ENCODE results near the gene TRIM62.

TRIM62 gene

GRCh38 chr1:33167650-33168447 is 14.0 kb downstream of the TRIM62 start:
- DNase-seq (ENCODE audit: low spot score): no peak
- Histone ChIP-seq H3K4me3 (no peak overlapping the region), H3K27ac (no peak overlapping the region)
- TF ChIP-seq, protein P1, sequence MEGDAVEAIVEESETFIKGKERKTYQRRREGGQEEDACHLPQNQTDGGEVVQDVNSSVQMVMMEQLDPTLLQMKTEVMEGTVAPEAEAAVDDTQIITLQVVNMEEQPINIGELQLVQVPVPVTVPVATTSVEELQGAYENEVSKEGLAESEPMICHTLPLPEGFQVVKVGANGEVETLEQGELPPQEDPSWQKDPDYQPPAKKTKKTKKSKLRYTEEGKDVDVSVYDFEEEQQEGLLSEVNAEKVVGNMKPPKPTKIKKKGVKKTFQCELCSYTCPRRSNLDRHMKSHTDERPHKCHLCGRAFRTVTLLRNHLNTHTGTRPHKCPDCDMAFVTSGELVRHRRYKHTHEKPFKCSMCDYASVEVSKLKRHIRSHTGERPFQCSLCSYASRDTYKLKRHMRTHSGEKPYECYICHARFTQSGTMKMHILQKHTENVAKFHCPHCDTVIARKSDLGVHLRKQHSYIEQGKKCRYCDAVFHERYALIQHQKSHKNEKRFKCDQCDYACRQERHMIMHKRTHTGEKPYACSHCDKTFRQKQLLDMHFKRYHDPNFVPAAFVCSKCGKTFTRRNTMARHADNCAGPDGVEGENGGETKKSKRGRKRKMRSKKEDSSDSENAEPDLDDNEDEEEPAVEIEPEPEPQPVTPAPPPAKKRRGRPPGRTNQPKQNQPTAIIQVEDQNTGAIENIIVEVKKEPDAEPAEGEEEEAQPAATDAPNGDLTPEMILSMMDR (IDR thresholded peaks at IDR 0.05): no peak

DNA sequence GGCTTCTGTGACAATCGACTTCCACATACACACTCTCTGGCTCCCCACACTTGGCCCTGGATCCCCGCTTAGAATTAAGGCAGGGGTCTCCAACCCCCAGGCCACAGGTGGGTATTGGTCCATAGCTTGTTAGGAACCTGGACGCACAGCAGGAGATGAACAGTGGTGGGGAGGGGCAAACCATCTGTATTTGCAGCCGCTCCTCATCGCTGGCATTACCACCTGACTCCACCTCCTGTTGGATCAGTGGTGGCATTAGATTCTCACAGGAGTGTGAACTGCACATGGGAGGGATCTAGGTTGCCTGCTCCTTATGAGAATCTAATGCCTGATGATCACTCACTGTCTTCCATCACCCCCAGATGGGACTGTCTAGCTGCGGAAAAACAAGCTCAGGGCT is 16.0 kb downstream of the TRIM62 start:
- Histone ChIP-seq H3K4me3 (no peak overlapping the region), H3K27ac (no peak overlapping the region)
- no peak for DNase-seq (ENCODE audit: low spot score)
- TF ChIP-seq, protein P1 (IDR thresholded peaks at IDR 0.05): no peak

- Histone ChIP-seq H3K27ac (no peak overlapping the region), H3K4me3 (no peak overlapping the region)
- DNase-seq (ENCODE audit: low spot score): no peak
- TF ChIP-seq, protein P1 (IDR thresholded peaks at IDR 0.05): no peak
Measured at GRCh38 chr1:33165209-33165608, 16.6 kb downstream of the TRIM62 start.

- no peak overlapping the region for H3K27ac ChIP-seq
- no peak overlapping the region for H3K4me3 ChIP-seq
- no peak for DNase-seq (ENCODE audit: low spot score)
- TF ChIP-seq, protein P1 (IDR thresholded peaks at IDR 0.05): no peak
Measured at GRCh38 chr1:33163621-33164519, 18.0 kb downstream of the TRIM62 start.

DNA sequence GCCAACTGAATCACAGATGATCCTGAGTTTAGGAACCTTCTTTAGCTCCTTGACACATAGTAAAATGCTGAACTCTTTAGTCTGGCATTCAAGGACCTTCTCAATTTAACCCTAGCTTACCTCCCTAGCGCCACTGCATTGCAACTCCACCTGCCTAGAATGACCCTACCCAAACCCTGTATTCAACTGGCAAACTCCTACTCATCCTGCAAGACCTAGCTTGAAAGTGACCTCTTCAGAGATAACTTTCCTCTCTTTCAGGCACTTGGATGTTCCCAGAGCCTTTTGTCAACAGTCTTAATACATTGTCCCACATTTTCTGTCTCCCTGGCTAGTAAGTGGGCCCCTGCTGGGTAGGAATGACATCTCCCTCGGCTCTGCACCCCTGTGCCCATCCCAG is 19.7 kb downstream of the TRIM62 start:
- TF ChIP-seq, protein P1 (IDR thresholded peaks at IDR 0.05): no peak
- H3K4me3 ChIP-seq: no peak overlapping the region
- no peak for DNase-seq (ENCODE audit: low spot score)
- H3K27ac ChIP-seq: no peak overlapping the region

DNA sequence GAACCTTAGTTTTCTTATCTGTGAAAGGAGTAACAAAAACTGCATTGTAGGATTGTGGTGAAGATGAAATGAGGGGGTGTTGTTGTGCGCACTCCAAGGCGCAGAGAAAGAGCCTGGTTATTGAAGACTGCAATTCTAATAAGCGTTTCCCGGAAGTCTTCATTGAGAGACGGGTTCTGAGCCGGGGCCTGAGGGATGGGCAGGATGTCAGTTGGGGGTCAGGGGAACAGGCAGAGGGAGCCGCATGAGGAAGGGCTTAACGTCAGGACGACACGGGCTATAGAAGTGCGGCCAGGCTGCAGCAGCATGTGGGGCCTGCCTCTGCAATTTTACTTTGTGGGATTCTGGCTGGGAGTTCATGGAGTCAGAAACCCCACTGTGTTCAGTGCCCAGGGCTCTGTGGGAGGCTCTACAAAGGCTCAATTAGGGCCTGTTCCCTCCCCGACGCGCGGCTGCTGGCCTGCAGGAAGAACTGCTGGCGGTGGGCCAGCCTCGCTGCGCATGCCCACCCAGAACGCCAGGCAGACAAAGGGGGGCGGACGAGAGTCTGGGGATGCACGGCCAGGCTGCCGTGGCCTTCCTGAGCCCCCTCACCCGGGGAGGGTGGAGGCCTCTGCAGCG is 20.7 kb downstream of the TRIM62 start:
- Histone ChIP-seq H3K4me3 (no peak overlapping the region), H3K27ac (no peak overlapping the region)
- TF ChIP-seq, protein P1 (IDR thresholded peaks at IDR 0.05): no peak
- no peak for DNase-seq (ENCODE audit: low spot score)

Measured in coronary artery (tissue), 2 donors.